Mammary epithelial cell (primary cell): ENCODE results near the gene F2RL3.

ENCODE experiments used
- EZH2 ChIP-seq: IDR thresholded peaks from 2 replicates; pipeline ENCODE4 v1.6.1; 2012; ENCODE audit warnings: low read length, inconsistent platforms, borderline replicate concordance
- TF ChIP-seq, protein P1 (sequence below), 2 donors: IDR thresholded peaks in 1 of 2; conservative IDR thresholded peaks in 1 of 2; 2 replicates each; pipeline ENCODE4 v1.5.1; 2011 to 2012; ENCODE audit warnings: inconsistent platforms in 2 of 2, low read length in 2 of 2, mild to moderate bottlenecking in 2 of 2, control low read depth in 1 of 2, low read depth in 1 of 2; ENCODE audit not compliant: insufficient read depth in 1 of 2; ENCODE audit errors: extremely low read depth in 1 of 2

DNA sequence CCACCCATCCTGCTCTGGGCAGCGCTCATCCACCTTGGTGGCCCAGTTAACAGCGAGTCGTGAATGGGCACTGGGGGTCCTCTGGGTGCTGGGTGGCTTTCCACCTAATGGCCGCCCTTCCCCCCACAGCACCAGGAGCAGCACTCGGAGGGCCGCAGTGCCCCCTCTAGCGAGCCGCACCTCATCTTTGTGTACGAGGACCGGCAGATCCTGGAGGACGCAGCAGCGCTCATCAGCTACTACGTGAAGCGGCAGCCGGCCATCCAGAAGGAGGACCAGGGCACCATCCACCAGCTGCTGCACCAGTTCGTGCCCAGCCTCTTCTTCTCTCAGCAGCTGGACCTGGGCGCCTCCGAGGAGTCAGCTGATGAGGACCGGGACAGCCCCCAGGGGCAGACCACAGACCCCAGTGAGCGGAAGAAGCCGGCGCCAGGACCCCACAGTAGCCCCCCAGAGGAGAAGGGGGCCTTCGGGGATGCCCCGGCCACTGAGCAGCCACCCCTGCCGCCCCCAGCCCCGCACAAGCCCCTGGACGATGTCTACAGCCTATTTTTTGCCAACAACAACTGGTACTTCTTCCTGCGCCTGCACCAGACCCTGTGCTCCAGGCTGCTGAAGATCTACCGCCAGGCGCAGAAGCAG, 19.3 kb upstream of the F2RL3 start:
- TF ChIP-seq, protein P1, sequence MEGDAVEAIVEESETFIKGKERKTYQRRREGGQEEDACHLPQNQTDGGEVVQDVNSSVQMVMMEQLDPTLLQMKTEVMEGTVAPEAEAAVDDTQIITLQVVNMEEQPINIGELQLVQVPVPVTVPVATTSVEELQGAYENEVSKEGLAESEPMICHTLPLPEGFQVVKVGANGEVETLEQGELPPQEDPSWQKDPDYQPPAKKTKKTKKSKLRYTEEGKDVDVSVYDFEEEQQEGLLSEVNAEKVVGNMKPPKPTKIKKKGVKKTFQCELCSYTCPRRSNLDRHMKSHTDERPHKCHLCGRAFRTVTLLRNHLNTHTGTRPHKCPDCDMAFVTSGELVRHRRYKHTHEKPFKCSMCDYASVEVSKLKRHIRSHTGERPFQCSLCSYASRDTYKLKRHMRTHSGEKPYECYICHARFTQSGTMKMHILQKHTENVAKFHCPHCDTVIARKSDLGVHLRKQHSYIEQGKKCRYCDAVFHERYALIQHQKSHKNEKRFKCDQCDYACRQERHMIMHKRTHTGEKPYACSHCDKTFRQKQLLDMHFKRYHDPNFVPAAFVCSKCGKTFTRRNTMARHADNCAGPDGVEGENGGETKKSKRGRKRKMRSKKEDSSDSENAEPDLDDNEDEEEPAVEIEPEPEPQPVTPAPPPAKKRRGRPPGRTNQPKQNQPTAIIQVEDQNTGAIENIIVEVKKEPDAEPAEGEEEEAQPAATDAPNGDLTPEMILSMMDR (conservative IDR thresholded peaks at IDR 0.05 in 1 of 2, IDR thresholded peaks at IDR 0.05 in 1 of 2; ENCODE audit: extremely low read depth in 1 of 2, insufficient read depth in 1 of 2, low read depth in 1 of 2, low read length in 2 of 2) = no peak
- TF ChIP-seq EZH2 = no peak
